Kasumi-1 (cell line): ENCODE results near the gene FSHB.
"Not testable (repeated sequence)": the region's sequence is repeated elsewhere in the genome, so short reads cannot be mapped to it uniquely, and the experiment has no call there.

Source experiments
- DNase-seq, 2 experiments: peaks; one replicate each; lab custom pipeline; 2025; lab: John Stamatoyannopoulos, UW

Gene FSHB

DNA sequence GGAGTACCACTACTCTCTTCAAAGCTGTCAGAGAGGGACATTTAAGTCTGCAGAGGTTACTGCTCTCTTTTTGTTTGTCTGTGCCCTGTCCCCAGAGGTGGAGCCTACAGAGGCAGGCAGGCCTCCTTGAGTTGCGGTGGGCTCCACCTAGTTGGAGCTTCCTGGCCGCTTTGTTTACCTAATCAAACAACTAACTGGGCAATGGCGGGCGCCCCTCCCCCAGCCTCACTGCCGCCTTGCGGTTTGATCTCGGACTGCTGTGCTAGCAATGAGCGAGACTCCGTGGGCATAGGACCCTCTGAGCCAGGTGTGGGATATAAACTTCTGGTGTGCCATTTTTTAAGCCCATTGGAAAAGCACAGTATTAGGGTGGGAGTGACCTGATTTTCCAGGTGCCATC lies 37.8 kb downstream of the FSHB start:
- DNase-seq: not testable (repeated sequence)

- DNase-seq: no peak
Observed at GRCh38 chr11:30270671-30271070, 39.9 kb downstream of the FSHB start.

DNA sequence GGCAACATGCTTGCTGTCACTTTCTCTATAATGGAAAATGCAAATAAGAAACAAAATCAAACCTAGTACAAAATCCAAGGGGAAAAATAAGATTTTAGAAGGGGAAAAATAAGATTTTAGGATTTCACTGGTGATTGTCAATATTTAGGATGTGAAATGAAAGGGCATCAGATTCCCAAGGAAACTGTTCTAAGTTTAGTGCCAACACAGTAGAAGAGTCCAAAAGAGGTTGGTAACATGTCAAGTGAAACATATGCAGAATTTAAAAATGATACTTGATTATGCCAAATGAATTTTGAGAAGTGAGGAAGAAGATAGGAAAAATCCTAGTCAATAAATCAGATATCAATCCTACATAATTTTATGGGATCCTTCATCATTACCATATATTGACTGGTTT lies 46.4 kb downstream of the FSHB start:
- no peak for DNase-seq

GRCh38 chr11:30279796-30280195 lies 49.0 kb downstream of the FSHB start:
- no peak for DNase-seq

DNA sequence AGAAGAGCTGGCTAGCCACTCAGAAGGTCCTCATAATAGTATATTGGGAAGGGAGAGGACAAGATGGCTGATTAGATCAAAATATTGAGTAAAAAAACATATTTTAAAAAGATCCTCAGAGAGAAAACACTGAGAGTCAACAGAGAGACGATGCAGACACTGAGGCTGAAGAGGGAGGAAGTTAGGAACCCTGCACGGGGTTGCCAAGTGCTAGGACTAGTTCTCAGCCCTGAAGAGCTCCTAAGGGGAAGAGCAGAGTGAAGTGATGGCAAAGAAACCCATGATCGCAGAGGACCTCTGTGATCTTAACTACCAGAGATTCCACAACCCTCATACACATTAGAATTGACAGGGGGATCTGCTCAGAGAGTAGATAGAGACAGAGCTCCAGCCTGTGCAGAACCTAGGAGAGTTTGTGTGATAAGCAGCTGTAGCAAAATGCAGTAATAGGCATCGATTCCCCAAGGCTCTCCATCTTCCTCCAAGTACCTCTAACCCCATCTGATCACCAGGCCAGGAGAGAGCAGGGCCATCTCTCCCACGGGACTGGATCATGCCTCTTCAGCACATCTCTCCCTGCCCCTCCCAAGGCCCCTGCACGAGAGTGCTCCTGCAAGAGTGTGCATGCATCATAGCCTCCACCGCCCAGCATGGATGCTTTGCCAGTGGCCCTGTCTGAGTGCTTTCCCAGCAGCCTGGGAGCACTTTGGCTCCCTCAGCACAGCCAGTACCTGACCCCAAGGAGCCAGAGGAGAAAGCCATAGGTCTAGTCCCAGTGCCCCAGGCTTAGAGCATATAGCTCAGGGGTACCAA lies 50.9 kb downstream of the FSHB start:
- DNase-seq: no peak

DNA sequence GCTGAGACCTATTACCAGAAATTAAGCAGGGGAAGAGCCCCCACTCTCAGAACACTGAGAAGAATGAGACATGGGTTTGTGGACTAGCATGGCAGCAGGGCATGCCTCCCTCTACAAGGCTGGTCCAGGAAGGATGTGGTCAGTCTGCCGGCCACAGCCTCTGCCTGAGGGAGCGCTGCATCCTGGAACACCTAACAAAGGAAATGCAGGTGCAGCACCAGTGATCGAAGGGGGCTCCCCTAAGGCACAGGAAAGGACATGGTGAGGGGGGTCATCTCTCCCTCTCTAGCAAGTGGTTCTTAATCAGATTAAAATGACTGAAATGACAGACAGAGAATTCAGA lies 51.4 kb downstream of the FSHB start:
- DNase-seq: no peak
